HG03354 (cell line): ENCODE measurements around the gene FBXO36.
"Not testable (repeated sequence)": the region's sequence is repeated elsewhere in the genome, so short reads cannot be mapped to it uniquely, and the experiment has no call there.

Experiments used
- ATAC-seq: cut with Tn5 transposase; IDR thresholded peaks from one replicate; pipeline ENCODE4 v1.9.1; 2021; ENCODE audit warnings: mild to moderate bottlenecking; ENCODE audit not compliant: unreplicated experiment, poor library complexity, severe bottlenecking

Gene FBXO36, protein sequence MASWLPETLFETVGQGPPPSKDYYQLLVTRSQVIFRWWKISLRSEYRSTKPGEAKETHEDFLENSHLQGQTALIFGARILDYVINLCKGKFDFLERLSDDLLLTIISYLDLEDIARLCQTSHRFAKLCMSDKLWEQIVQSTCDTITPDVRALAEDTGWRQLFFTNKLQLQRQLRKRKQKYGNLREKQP

GRCh38 chr2:229922449-229923386, at the start of gene FBXO36:
TSS of gene FBXO36 (plus strand) at chr2:229922503. CDS start at chr2:229922514, 11 bp downstream.
- ATAC-seq, result peak; percentile 78

DNA sequence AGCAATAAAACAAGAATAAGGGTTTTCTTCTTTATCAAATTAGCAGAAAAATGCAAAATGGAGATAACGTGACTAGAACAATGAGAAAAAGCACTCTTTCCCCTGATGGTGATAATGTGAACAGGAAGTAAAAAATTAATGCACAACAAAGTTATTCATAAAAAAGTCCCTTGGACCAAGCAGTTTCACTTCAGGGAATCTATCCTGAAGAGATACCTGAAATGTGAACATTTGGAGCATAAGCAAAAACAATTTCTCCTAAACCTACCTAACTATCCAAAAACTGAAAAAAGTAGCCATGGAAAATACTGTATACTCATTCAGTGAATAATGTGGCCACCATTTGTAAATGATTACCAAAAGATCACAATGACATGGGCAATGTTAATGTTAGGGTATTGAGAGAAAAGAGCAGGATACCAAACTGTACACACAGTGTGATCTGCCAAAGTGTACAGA, 49.2 kb upstream of the FBXO36 start:
- peak; percentile 95 for ATAC-seq

- no peak for ATAC-seq
These were observed 47.7 kb upstream of the FBXO36 start for GRCh38 chr2:229874647-229875046.

DNA sequence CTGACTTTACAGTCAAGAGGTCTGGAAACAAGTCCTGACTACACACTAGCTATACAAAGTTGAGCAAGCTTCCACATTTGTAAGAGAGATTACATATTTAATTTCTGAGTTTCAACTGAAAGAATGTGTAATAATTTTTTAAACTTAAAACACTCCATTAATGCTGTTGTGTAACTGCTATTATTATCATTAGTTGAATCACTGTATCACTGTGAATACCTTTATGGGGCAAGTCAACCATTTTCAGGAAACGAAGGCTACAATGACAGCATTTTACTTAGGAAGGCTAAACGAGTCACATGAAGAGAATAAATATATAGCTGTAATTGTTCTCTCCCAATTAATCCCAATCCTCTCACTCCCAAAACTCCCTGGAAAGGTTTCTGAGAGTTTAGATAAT, 46.8 kb upstream of the FBXO36 start:
- ATAC-seq, result no peak

- ATAC-seq, result no peak
These were observed 42.9 kb upstream of the FBXO36 start for GRCh38 chr2:229879191-229879950.

DNA sequence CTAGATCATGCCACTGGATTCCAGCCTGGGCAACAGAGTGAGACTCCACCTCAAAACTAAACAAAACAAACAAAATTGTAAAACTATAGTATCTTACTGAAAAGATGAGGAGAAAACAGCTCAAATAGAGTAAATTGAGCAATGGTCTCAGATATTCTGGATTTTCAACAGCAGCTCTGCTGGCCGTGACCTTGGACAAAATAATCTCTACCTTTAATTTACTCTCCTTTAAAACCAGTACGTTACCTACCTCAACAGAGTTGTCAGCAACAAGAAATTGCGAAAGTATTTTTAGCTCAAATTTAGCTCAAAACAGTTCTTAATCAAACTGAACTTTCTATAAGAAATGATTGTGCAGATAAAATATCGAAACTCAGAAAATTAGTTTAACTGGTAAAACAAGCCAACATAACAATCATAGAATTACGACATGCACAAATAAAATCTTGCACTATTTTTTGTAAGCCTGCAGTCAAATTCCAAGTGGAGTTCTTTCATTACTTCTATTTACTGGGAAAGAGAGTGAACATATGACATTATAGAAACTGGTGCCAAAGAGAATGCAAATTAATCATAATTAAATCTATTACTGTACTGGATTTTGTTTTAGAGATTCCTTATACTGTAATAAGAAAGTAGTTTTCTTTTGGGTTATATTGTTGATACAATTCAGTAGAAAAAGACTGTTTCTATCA, 41.3 kb upstream of the FBXO36 start:
- ATAC-seq, result no peak

DNA sequence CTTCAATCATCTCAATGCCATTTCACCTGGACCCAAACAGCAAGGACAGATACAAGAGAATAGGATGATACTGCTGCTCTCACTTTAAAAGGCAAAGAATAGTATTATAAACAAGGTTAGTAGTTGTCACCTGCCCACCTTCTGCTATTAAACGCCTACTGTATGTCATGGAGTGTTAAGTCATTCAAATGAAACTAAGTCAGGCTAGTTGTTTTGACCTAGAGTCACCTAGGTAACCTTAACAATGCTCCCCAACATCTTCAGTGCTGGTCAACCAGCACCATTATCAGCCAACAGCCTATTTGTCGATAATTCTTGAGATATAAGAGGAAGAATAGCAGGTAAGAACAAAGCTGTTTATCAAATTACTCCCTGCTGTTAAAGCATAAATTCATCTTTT, 39.7 kb upstream of the FBXO36 start:
- ATAC-seq, result no peak

DNA sequence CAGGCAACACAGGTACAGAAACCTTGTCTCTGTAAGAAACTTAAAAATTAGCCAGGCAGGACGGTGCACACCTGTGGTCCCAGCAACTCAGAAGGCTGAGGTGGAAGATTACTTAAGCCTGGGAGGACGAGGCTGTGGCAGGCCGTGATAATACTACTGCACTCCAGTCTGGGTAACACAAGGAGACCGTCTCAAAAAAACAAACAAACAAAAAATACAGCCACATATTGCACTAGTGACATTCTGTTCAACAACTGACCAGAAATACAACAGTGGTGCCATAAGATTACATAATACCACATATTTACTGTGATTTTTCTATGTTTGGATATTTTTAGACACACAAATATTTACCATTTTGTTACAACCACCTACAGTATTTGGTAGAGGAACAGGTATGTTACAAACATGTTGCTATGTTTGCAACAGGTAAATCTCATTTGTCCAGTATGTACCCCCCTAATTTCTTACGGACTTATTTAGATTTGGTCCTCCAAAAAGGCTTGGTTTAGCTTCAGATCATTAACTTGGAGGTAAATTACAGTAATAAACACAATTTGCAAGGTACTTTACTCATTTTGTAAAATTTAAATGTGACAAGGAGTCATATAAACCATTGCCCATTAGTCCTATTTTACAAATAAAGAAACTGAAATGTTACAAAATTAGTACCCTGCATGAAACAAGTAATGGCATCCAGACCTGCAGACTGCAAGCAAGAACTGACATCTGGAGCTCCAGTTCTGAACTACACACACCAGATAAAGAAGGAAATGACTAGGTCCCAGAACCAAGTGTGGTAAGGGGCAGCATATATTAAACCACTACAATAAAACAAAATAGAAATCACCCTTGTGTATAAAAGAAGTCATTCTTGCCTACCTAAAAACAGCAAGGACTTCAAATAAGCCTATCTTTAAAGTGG, 37.3 kb upstream of the FBXO36 start:
- ATAC-seq, result peak; percentile 76

DNA sequence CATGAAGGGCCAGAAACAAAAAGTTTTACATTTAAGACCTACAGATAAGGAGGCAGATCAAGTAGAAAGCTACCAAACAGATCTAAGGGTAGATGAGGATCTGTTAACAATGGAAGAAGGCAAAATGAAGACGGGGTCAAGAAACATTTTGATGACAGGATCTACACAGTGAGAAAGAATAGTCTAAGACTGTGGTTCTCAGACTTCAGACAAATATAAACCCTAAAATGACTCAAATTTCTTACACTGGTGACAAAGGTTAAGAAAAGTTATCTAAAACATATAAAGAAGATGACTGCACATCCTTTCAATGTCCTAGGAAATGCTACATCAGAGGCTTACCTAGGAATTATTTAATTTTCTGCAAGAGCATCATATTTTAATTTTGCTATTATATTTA, 34.9 kb upstream of the FBXO36 start:
- ATAC-seq, result no peak

DNA sequence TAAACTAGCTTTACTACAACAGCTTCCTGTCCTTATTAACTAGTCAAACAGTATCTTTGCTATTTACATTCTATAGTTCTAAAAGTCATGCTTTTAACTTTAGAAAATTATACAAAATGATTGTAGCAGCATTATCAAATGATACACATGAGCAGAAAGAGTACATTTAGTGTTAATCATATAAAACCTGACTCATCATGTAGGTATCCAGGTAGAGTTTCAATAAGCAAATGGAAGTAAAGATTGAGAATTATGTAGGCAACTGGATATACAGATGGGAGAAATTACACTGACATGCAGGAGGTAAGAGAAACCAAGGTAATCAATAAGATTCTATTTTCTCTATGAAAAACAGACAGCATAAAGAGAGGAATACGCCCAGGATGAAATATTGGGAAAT, 34.3 kb upstream of the FBXO36 start:
- no peak for ATAC-seq

DNA sequence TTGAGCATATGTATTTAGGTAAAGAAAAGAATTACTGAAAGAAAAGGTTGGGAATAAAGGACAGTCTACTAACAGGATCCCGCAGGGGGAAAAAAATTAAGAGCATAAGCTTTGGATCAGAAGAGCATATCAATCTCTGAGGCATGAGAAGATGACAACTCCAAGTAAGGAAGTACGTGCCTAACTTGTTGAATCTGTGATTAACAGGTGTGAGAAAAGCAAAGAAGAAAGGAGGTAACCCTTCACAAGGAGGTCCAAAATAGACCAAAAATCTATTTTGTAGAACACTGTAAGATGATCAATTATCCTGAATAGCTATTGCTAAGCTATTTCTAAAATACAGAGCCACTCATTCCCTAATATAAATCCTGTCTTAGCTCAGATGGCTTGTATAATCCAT, 33.3 kb upstream of the FBXO36 start:
- no peak for ATAC-seq

GRCh38 chr2:229896857-229897256, 25.4 kb upstream of the FBXO36 start:
- ATAC-seq, result no peak

DNA sequence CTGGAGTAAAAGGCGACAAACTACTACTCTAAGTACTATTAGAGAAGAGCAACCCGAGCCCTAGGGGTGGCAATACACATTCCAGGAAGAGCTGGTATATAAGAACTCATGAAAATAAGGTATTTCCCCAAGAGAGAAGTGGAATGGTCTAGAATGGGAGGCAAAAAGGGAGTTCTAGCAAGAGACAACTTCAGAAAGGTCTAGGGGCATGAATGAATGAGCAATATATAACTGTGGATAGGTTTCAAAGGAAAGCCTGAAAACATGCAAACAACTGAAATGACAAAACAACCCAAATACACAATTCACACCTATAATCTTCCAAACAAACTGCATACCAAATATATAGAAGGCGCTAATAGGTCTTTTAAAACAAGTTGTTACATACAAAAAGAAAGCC, 22.7 kb upstream of the FBXO36 start:
- no peak for ATAC-seq

DNA sequence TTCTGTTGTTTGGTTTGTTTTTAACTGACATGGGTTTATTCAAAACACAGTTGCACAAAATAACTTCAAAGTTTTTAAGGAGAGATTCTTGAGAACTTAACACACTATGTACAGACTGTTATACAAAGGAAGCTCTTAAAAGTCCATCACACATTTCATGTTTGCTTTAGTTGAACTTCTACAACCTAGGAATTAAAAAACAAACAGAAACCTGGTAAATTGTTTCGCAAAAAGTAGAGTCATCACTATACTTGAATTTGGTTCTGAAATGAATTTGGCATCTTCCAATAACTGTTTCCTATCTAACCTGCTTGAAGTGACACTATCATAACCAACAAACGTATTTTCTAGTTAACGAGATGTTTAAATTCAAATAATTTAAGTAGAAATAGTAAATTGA, 22.3 kb upstream of the FBXO36 start:
- ATAC-seq, result no peak

- not testable (repeated sequence) for ATAC-seq
These were observed 21.8 kb upstream of the FBXO36 start for GRCh38 chr2:229900514-229900913.

DNA sequence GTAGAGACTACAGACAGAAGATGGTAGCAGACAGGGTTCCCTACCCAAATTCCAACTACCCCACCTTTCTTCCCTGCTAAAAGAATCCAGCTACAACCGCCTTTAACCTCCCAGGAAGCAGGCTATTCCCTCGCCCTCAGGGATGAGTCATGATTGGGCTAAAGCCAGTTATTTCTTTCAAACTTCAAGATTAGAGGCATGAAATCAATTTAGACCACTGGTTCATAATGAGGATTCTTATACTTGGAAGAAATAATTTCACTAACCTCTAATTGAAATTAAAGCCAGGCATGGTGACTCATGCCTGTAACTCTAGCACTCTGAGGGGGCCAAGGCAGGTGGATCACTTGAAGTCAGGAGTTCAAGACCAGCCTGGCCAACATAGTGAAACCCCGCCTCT, 20.5 kb upstream of the FBXO36 start:
- no peak for ATAC-seq

GRCh38 chr2:229903037-229903436, 19.3 kb upstream of the FBXO36 start:
- ATAC-seq, result no peak

GRCh38 chr2:229905601-229906000, 16.7 kb upstream of the FBXO36 start:
- ATAC-seq, result no peak

DNA sequence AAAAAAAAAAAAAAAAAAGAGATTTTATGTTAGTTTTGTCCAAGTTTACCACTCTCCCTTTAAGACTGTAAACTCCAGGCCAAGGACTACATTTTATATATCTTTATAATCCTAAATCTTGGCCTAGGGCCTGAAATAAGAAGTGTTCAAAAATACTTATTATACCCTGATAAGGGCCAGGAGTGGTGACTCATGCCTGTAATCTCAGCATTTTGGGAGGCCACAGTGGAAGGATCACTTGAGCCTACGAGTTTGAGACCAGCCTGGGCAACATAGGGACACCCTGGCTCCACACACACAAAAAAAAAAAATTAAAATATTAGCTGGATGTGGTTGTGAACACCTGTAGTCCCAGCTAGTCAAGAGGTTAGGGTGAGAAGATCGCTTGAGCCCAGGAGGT, 13.2 kb upstream of the FBXO36 start:
- ATAC-seq, result no peak
